Right forelimb (tissue), 1 donor: Measurements from ENCODE around the gene RELN.

Experiments
- DNase-seq: peaks from one replicate; pipeline ENCODE4 v3.0.0-alpha.2; 2018

RELN gene

DNA sequence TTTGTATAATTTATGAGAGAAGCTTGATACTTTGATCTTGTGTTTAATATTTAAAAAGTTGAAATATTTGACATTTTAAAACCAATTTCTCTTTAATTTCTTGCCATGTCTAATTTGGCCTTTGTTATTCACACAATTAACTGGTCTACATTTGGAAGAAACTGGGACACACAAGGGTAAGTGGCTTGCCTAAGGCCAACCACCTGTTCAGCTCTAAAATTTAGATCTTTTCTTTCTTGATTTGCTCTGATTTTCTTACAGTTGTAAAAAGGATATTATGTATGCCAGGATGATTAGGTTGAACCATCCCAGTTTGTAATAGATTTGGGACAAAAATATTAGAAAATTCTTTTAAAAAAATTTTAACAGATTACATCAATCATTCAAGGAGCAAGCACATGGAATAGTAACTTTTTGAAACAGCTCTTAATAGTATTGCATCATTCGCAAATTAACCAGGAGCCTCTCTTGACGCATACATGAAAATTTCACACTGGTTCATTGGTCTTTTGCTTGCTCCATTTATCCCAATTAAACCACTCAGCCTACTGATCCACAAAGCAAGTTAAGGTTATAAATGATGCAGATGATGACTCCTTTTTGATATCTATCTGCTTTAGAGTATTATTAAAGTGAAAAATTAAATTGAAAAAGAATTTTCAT lies 321.0 kb downstream of the RELN start:
- DNase-seq, result no peak

DNA sequence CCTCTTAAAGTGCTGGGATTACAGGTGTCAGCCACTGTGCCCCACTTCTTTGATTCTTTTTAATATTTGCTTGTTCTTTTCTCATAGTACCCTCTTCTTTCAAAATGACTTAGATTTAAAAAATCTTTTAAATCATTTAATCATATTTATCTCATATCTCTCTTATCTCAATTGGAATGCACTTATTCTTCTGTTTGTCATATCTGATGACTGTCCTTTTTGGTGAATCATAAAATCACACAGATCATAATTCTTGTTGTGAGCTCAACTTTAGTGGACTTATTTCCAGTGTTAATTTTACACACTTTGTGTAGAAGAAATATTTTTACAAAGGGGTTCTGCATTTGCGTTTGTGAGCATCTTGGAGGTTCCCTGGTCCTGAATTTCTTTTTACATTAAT lies 323.1 kb downstream of the RELN start:
- DNase-seq, result no peak

DNA sequence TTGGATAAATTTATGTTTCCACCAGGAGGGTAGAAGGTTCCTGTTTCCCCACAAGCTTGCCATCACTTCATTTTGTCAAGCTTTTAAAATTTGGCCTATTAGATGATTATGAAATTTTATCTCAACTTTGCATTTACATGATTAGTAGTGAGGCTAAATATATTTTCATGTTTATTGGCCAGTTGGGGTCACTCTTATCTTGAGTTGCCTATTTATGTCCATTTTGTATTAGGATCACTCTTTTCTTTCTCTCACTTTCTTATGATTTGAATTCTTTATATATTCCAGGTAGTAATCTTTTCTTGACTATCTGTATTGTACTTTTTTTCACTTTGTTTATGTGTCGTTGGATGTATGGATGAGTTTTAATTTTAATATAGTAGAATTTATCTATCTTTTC lies 324.9 kb downstream of the RELN start:
- no peak for DNase-seq

DNA sequence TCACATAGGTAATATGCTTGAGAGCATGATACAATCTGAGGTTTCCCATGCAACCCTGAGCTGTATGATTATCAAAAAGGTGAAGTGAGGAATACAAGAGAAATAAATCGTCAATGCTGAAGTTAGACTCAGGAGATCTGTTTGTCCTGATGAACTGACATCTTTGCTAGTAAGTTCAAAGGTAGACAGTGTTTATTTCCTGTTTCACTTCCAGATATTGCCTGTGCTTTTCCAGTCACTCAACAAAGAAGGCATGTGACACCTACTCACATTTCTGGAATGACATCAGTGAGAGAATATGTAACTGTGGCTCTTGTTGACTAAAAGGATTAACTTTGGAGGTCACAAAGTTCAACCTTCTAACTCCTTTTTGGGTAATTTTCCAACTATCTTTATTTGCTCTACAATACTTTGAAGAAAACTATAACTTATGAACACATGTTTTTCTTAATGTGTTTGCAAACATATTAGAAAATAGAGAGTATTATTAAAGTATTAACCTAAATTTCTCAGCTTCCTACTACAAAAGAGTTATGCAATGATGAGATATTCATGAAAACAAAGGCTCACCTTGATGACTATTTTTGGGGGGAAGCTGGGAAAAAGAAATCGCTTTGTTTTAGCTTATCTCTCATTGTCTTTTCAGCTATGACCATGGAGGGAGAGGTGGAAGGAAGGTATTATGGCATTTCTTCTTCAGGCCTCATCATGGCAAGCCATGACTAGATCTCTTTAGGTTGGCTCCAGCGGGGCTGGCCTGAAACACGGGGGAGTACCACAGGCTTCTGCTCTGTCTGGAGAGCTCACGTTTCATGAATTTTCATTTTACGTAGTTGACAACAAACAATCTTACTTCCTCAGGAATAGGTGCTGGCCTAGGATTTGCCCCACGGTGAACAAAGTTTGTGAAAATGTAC lies 328.7 kb downstream of the RELN start:
- DNase-seq, result no peak

DNA sequence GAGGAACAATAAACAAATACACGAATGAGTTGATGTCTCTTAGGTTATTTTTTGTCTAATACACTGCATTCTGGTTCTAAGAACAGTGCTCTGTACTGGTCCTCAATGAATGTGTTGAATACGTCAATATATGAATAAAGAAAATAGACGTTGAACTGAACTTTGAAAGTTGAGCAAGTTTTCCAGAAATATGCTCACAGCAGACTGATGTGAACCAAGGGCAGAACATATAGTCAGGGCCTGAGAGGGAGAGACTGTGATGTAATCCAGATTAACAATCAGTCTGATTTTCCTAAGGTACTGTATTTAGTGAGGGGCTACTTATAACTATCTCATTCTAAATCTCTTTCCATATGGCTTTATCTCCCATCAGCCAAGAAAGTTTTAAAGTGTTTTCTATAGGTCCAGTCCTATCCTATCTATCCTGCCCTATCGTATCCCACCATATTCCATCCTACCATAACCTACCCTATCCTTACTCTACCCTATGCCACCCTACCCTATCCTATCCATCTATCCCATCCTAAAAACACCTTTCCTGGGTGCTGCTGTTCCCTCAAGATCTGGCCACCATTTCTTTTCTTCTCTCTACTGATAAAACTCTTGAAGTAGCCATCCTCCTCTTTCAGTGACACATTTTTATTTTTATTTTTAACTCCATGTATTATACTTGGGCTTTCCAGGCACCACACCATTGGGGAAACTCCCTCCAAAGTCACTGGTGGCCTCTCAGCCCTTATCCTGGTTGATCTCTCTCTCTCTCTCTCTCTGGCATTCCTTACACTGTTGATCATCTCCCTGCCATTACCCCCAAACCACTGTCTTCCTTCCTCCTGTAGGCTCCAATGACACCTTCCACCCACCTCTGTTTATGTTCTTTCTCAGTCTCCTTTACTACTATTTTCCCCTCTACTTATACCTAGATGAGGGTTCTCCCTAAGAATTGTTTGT lies 331.1 kb downstream of the RELN start:
- DNase-seq, result no peak

DNA sequence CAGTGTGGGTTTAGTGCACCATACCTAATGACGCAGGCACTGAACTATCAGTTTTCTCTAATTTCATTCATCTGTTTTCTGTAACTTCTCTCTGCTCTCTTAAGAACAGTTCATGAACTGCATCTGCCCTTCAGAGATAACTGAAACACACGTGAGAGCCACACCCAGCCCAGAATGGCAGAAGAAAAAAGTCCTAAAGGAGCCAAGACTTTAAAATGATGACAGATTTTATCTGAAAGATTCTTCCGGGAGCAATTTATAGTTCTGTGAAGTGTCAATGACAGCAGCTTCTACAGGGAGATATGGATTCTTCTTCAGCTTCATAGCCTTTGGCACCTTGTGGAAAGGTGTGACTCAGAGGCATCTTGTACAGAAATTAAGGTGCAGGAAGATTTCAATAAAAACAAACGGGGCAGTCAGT lies 332.0 kb downstream of the RELN start:
- DNase-seq, result no peak

DNA sequence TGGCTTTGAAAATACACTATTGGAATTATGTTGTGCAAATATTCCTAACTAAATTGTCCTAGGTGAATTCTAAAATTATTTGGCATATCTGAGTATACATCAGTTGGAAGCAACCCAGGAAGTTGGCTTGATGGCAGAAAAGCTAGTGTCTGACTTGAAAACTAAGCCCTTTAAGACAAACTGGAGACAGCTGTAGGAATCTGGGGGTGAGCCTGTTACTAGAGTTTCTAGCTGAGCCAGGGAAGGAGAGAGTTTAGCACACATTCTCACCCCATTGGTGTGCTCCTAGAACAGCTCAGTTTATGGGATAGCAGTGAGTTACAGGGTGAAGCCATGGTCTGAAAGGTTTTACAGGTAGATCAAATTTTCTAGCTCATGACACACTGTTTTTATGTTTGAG lies 333.2 kb downstream of the RELN start:
- DNase-seq, result no peak

DNA sequence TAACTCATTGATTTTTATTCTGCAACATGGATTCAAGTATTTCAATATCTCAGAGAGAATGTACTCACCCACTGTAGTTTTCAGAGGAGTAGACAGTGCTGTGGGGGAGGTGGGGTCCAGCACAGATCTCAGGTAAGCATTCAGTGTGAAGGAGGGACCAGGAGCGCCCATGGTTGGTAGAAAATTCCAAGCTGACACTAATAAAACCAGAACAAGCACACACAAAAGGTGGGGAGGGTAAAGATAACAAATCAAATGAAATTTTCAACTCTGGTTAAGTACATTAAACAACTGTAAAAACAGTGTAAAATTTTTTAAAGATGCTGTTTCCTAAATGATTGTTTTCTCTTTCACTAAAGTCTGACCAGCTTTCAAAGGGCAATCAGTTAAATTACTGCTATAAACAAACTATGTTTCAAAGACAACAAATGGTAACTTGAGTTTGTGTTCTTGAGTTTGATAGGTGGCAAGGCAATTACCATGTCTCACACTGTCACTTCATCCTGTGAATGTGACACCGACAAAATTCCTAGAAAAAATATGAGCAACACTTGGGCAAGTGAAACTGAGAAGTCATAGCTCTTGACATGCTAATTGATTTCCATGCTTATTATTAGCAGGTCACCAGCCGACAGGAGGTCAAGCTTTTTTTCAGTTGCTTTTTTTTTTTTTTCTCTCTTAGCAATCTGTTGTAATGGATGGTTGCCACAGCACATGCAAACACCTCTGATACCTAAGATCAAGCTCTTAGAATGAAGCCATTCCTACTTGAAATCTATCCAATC lies 337.7 kb downstream of the RELN start:
- DNase-seq, result no peak

DNA sequence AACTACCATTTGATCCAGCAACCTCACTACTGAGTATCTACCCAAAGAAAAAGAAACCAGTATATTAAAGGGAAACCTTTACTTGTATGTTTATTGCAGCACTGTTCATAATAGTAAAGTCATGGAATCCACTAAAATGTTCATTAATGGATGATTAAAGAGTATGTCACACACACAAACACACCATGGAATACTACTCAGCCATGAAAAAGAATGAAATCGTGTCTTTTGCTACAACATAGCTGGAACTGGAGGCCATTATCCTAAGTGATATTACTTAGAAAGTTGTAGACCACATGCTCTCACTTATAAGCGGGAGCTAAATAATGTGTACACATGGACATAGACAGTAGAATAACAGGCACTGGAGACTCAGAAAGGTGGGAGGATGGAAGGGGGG lies 340.4 kb downstream of the RELN start:
- DNase-seq, result no peak

DNA sequence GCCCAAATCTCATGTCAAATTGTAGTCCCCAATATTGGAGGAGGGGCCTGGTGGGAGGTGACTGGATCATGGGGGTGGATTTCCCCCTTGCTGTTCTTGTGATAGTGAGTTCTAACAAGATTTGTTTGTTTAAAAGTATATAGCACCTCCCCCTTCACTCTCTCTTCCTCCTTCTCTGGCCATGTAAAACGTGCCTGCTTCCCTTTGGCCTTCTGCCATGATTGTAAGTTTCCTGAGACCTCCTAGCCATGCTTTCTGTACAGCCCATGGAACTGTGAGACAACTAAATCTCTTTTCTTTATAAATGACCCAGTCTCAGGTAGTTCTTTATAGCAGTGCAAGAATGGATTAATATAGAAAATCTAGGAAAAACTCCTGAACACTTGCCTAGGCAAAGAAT lies 341.3 kb downstream of the RELN start:
- DNase-seq, result no peak

DNA sequence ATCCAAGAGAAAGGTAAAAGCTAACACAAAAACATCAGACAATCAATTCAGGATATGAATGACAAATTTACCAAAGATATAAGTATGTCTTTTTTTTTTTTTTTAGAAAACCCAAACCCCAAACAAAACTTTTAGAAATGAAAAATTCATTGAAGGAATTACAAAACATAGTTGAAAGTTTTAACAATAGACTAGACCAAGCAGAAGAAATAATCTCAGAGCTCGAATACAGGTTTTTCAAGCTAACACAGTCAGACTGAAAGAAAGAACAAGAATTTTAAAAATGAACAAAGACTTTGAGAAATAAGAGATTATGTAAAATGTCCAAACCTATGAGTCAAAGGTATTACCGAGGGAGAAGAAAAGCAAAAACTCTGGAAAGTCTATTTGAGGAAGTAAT lies 345.1 kb downstream of the RELN start:
- no peak for DNase-seq

DNA sequence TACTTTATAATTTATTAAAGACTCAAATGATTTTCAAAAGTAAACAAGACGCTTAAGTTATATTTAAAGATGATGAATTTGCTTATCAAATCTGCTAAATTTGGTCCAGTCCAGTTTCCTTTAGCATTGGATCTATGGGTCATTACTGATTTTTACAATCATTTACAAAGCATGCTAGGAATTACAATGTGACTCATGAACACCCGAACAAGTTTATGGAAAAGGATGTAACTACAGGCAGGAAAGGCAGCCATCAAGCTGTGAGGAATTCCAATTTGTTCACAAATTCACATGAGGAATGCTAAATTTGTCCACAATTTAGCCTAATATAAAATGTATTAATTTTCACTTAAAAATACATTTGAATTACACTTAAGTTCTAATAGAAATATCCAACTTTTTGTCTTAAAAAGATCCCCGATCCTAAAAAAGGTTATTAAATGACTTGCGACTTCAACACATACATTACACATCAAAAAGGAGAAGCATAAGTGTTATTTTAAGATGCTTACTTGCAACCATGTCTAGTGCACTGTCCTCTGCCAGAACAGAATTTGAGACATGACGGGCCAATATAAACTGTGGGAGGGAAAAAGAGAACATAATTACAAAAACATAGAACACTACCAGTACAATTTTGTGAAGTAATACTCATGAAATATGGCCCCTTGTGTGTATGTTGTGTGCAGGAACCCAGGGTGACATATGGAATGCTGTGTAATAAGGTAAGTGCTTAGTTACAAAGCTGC lies 349.3 kb downstream of the RELN start:
- DNase-seq, result no peak

DNA sequence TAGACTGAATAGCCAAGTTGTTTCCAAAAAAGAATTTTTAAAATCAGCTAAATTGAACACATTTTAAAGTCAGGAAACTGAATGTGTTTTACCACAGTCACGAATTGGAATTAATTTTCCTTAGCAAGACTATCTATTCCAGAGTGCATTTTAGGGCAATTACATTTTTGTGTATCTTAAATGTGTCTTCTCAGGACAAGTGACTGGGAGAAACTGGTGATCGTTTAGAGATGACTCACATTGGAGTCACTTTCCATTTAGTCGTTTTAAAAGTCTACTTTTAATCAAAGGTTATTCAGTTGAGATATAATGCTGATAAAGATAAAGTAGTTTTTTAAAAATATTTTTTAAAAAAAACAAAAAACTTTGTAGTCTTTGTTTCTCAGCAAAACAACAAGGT lies 351.7 kb downstream of the RELN start:
- no peak for DNase-seq

DNA sequence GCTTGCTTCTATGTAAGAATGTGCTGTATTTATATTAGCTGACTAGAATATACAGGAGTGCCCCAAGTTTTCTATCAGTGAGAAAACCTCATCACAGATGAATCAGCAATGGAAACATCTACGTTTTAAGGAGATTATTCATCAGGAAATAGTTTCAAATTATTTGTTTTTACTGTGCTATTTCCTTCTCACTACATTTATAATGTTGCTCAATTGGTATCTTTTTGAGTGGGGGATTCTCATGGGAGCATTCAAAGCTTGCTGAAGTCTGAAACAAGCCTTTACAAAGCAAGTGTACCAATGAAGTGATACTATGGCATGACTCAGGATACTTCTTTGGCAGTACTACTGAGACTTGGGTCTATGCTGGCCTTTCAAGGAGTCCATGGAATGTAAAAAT lies 352.4 kb downstream of the RELN start:
- no peak for DNase-seq

DNA sequence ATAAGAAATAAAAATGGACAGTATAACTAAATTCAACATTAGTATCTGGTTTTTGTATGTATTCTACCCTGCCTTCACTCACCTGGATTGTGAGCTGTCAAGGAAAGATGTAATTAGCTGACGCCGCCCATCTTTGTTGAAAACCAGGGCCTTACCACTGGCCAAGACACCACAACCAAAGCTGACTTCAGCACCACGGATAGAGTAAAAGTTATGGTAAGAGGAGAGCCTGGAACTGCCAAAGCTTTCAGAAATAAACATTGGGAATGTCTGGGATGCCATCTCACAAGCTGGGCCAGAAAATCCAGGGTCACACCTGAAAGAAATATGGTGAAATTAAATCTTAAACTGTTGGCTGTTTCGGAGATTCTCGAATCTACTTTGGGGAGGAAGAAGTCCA lies 353.3 kb downstream of the RELN start:
- no peak for DNase-seq

DNA sequence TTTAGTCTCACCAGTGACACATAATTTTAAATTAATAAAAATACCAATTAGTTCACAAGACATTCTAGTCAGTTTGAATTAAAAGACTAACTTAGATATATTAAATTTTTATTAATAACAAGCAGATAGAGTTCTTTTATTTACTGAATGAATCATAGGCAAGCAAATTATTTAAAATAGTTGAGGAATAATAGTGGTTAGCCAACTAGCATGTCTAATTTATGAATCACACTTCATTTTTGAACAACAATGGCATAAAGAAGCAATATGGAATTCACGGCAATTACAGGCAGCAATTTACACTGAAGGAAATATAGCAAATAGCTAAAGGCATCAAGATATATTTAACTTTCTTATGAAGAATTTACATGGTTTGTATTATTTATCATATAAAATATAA lies 356.5 kb downstream of the RELN start:
- DNase-seq, result no peak

DNA sequence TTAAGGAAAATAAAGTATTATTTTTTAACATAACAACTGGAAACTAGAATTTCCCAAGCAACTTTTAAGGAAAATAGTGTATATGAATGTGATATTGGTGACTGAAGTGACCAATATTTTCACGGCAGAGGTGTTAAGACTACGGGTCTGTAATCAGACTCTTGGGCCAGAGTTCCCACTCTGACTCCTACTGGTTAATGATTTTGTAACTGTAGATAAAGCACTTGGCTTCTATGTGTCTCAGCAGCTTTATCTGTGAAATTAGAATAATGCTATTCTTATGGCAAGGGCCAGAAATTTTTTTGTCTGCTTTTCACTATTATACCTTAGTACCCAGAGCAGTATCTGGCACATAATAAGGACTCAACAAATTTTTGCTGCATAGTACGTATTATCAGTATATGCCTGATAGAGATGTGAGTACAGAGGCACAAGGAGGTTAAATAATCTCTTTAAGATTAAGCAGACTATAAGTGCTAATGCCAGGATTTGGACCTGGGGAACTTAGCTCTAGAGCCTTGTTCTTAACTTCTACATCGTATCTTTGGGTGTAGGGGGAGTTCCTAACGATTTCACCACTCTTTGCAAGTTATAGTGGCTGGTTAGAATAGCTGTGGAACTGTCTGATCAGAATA lies 357.3 kb downstream of the RELN start:
- no peak for DNase-seq

DNA sequence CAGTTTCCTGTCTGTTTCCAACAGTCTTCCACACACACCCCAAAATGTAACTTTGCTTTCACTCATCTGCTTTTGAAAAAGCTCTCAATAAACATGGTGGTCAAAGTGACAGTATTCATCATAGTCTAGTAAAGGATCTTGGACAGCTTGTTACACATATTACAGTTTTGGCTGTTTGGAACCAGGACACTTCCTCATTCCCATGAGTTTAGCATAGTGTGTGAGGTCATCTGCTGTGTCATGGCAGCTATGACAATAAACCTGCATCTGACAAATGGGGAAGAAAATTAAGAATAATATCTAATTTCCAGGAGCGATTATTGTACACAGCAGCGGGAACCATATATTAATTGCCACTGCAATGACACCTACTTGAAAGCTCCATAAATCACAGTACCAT lies 359.1 kb downstream of the RELN start:
- DNase-seq, result no peak

DNA sequence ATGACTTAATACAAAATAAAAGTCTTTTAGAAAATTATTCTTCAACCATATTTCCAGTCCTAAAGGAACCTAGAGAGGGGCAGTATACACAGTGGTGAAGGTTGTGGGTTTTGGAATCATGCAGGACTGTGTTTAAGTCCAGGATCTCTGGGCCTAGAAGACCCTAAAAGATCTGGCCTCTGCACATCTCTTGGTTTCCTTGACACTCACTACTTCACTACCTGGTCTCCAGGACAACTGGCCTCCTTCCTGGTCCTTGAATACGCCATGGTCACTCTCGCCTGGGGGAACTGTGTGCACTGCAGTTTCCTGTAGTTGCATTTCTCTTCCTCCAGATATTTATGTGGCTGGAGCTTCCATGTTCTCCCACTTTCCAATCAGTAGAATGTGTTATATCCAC lies 360.7 kb downstream of the RELN start:
- no peak for DNase-seq

DNA sequence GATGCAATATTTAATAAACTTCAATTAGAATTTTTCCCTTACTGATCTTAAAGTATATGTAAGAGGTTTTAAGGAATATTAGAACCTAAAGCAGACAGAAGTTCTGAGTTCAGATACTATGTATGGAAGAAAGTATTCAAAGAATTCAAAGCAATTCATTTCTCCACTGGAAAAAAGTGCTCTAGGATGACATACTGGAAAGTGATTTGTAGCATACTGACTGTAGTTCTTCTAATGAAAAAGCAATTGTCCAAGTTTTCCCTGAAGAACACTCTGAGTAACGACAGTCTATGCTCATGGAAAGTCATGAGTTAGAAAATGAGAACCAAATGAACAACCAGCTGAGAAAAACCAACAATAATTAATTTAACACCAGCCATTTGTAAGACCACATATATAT lies 362.7 kb downstream of the RELN start:
- no peak for DNase-seq

DNA sequence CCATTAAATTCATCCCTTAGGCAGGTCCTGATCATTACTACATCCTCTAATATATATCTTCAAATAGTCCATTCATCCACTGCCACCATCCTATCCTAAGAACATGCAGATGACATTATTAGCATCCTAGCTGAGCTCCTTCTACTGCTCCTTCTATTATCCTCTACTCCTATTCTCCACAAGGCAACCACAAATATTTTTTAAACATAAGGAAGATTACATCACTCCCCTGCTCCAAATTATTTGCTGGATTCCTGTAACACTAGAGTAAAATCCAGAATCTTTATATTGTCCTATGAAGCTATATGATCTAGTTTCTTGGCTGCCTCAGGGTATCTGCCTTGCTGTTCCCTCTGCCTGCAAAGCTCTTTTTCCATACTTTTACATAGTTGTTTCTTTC lies 367.2 kb downstream of the RELN start:
- DNase-seq, result no peak
